Dendritic cell treated with granulocyte-macrophage colony-stimulating factor and Interleukin-4, amounts not matched to agents 40 ng/mL and 50 ng/mL, for 4 days (primary cell): ENCODE measurements around the gene PDCD10.

Experiments
- H3K27ac Mint-ChIP-seq: one replicate; pipeline ENCODE4 v1.8.0; 2022; ENCODE audit warnings: mild to moderate bottlenecking, mixed read lengths
- H3K27me3 Mint-ChIP-seq: one replicate; pipeline ENCODE4 v1.8.0; 2022; ENCODE audit warnings: mild to moderate bottlenecking, mixed read lengths
- H3K36me3 Mint-ChIP-seq: one replicate; pipeline ENCODE4 v1.8.0; 2022; ENCODE audit warnings: low read depth, mixed read lengths
- H3K4me1 Mint-ChIP-seq: one replicate; pipeline ENCODE4 v1.8.0; 2022; ENCODE audit warnings: low read depth, mixed read lengths
- H3K4me3 Mint-ChIP-seq: one replicate; pipeline ENCODE4 v1.8.0; 2022; ENCODE audit warnings: mild to moderate bottlenecking, moderate library complexity, mixed read lengths
- H3K9me3 Mint-ChIP-seq: one replicate; pipeline ENCODE4 v1.8.0; 2022; ENCODE audit warnings: mixed read lengths
- intact Hi-C: fragments of 100-400 bp; cut with micrococcal nuclease; formaldehyde crosslinking; loops from one replicate; pipeline ENCODE4 v1.15.0; 2022

Gene PDCD10

GRCh38 chr3:167742338-167742737 is 7.6 kb upstream of the PDCD10 start:
- H3K4me1 Mint-ChIP-seq, result peaks cover 7% of the 10 kb centered on the region
- no peaks in the 10 kb centered on the region for H3K9me3 Mint-ChIP-seq
- intact Hi-C loops, result no loop called here
- H3K36me3 Mint-ChIP-seq, result no peaks in the 10 kb centered on the region
- no peak overlapping the region for H3K4me3 Mint-ChIP-seq
- no peaks in the 10 kb centered on the region for H3K27me3 Mint-ChIP-seq
- H3K27ac Mint-ChIP-seq, result no peak overlapping the region

- Mint-ChIP-seq H3K4me1 (no peaks in the 10 kb centered on the region), H3K27me3 (no peaks in the 10 kb centered on the region), H3K27ac (no peak overlapping the region), H3K9me3 (no peaks in the 10 kb centered on the region), H3K36me3 (no peaks in the 10 kb centered on the region), H3K4me3 (no peak overlapping the region)
- intact Hi-C loops, result no loop called here
Measured at GRCh38 chr3:167740961-167741587, 6.4 kb upstream of the PDCD10 start.

- Mint-ChIP-seq H3K9me3 (no peaks in the 10 kb centered on the region), H3K36me3 (no peaks in the 10 kb centered on the region), H3K4me3 (no peak overlapping the region), H3K27ac (no peak overlapping the region), H3K27me3 (no peaks in the 10 kb centered on the region), H3K4me1 (no peaks in the 10 kb centered on the region)
- intact Hi-C loops, result loop anchor here (5.0 kb wide), 1 partner anchor 123 kb away; no protein-coding TSS in a partner anchor
Measured at GRCh38 chr3:167739190-167739810, 4.6 kb upstream of the PDCD10 start.

GRCh38 chr3:167738037-167738436 is 3.3 kb upstream of the PDCD10 start:
- H3K4me3 Mint-ChIP-seq, result no peak overlapping the region
- no peak overlapping the region for H3K27ac Mint-ChIP-seq
- intact Hi-C loops, result loop anchor here (5.0 kb wide), 1 partner anchor 124 kb away; no protein-coding TSS in a partner anchor
- no peaks in the 10 kb centered on the region for H3K27me3 Mint-ChIP-seq
- no peaks in the 10 kb centered on the region for H3K36me3 Mint-ChIP-seq
- no peaks in the 10 kb centered on the region for H3K9me3 Mint-ChIP-seq
- H3K4me1 Mint-ChIP-seq, result no peaks in the 10 kb centered on the region

GRCh38 chr3:167736997-167737396 is 2.3 kb upstream of the PDCD10 start:
- Mint-ChIP-seq H3K4me3 (no peak overlapping the region), H3K9me3 (no peaks in the 10 kb centered on the region), H3K27me3 (no peaks in the 10 kb centered on the region), H3K4me1 (peaks cover 7% of the 10 kb centered on the region), H3K36me3 (peaks cover 6% of the 10 kb centered on the region), H3K27ac (no peak overlapping the region)
- intact Hi-C loops, result loop anchor here (2.0 to 5.0 kb wide), 2 partner anchors 125 to 142 kb away; no protein-coding TSS in a partner anchor

- intact Hi-C loops, result loop anchor here (2.0 to 5.0 kb wide), 2 partner anchors 126 to 142 kb away; no protein-coding TSS in a partner anchor
- H3K27me3 Mint-ChIP-seq, result no peaks in the 10 kb centered on the region
- H3K9me3 Mint-ChIP-seq, result no peaks in the 10 kb centered on the region
- H3K36me3 Mint-ChIP-seq, result peaks cover 13% of the 10 kb centered on the region
- H3K27ac Mint-ChIP-seq, result no peak overlapping the region
- H3K4me3 Mint-ChIP-seq, result no peak overlapping the region
- H3K4me1 Mint-ChIP-seq, result peaks cover 13% of the 10 kb centered on the region
Measured at GRCh38 chr3:167736264-167736787, 1.6 kb upstream of the PDCD10 start.

GRCh38 chr3:167735233-167736138 is 794 bp upstream of the PDCD10 start, which contains the start of gene SERPINI1:
SERPINI1 (plus strand) TSS chr3:167735721; CDS start chr3:167789129, 53,408 bp downstream.
- intact Hi-C loops, result loop anchor here (2.0 to 5.0 kb wide), 3 partner anchors 127 to 355 kb away; partner anchors contain the start of gene ZBBX
- Mint-ChIP-seq H3K27ac (no peak within 1 kb of the TSS), H3K36me3 (peaks cover 13% of the 10 kb centered on the region), H3K27me3 (no peaks in the 10 kb centered on the region), H3K4me3 (no peak within 1 kb of the TSS), H3K4me1 (peaks cover 13% of the 10 kb centered on the region), H3K9me3 (no peaks in the 10 kb centered on the region)

GRCh38 chr3:167733961-167734497 is 663 bp downstream of the PDCD10 start:
- Mint-ChIP-seq H3K36me3 (peaks cover 13% of the 10 kb centered on the region), H3K9me3 (no peaks in the 10 kb centered on the region), H3K27ac (no peak overlapping the region), H3K4me3 (no peak overlapping the region), H3K27me3 (no peaks in the 10 kb centered on the region), H3K4me1 (peaks cover 20% of the 10 kb centered on the region)
- intact Hi-C loops, result loop anchor here (2.0 kb wide), 1 partner anchor 353 kb away; the partner anchor contains the start of gene ZBBX

GRCh38 chr3:167732313-167733065 is 2.2 kb downstream of the PDCD10 start:
- Mint-ChIP-seq H3K9me3 (no peaks in the 10 kb centered on the region), H3K36me3 (peaks cover 13% of the 10 kb centered on the region), H3K4me1 (peaks cover 25% of the 10 kb centered on the region), H3K27ac (no peak overlapping the region), H3K27me3 (no peaks in the 10 kb centered on the region), H3K4me3 (no peak overlapping the region)
- intact Hi-C loops, result no loop called here

- intact Hi-C loops, result no loop called here
- Mint-ChIP-seq H3K4me3 (no peak overlapping the region), H3K27ac (no peak overlapping the region), H3K9me3 (no peaks in the 10 kb centered on the region), H3K27me3 (no peaks in the 10 kb centered on the region), H3K4me1 (peaks cover 25% of the 10 kb centered on the region), H3K36me3 (peaks cover 13% of the 10 kb centered on the region)
Measured at GRCh38 chr3:167731393-167731792, 3.3 kb downstream of the PDCD10 start.

- peaks cover 13% of the 10 kb centered on the region for H3K36me3 Mint-ChIP-seq
- H3K4me3 Mint-ChIP-seq, result no peak overlapping the region
- H3K9me3 Mint-ChIP-seq, result no peaks in the 10 kb centered on the region
- H3K4me1 Mint-ChIP-seq, result peaks cover 25% of the 10 kb centered on the region
- no peak overlapping the region for H3K27ac Mint-ChIP-seq
- intact Hi-C loops, result no loop called here
- H3K27me3 Mint-ChIP-seq, result no peaks in the 10 kb centered on the region
Measured at GRCh38 chr3:167729591-167729990, 5.1 kb downstream of the PDCD10 start.

GRCh38 chr3:167728632-167729323 is 5.9 kb downstream of the PDCD10 start:
- intact Hi-C loops, result no loop called here
- Mint-ChIP-seq H3K4me1 (peaks cover 25% of the 10 kb centered on the region), H3K27ac (no peak overlapping the region), H3K4me3 (no peak overlapping the region), H3K9me3 (no peaks in the 10 kb centered on the region), H3K36me3 (peaks cover 15% of the 10 kb centered on the region), H3K27me3 (no peaks in the 10 kb centered on the region)
